ENCODE measurements around the gene KBTBD8. TPM values are rescaled to one million over a fixed set of nuclear protein-coding genes. Genes with fewer than 3 reads are reported as not detected.

KBTBD8 gene
- total and polyA plus RNA-seq, 9 of the 15 experiments (the other 6 are each of a cell fraction or from before 2014, with no cell fraction given), result 2.7 to 9.1 (median 5.6) TPM

DNA sequence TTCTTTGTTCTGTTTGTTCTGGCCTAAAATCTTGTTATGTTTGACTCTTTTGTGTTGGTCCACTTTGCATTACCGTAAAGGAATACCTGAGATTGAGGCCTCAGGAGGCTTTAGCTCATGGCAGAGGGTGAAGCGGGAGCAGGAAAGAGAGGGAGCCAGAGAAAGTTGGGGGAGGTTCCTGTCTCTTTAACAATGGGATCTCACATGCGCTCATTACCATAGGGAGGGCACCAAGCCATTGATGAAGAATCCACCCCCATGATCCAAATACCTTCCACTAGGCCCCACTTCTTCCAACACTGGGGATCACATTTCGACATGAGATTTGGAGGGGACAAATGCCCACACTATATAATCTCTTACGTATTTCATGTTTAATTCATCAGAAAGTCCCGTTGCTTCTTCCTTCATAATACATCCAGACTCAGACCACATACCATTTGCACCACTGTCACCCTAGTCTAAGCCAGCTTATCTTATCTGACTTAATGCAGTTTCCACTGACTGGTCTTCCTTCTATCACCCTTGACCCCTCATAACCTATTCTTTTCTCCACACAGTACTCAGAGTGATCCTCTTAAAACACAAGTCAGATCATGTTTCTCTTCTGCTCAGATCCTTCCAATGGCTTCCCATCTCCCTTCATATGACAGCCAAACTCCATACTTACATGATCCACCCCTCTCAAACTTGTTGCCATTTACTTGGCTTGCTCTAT lies 13.5 kb downstream of the KBTBD8 start (continued):
- no peak for TF ChIP-seq RAD51 (IDR thresholded peaks at IDR 0.05; ENCODE audit: borderline replicate concordance, low read depth)
- TF ChIP-seq RREB1 (CRISPR knock-in tag; IDR thresholded peaks at IDR 0.05), result no peak
- no peak for TF ChIP-seq KHSRP (IDR thresholded peaks at IDR 0.05)
- TF ChIP-seq SRSF7 (optimal IDR thresholded peaks at IDR 0.05; ENCODE audit: low read depth, low read length), result no peak
- TF ChIP-seq ZFP91 (CRISPR knock-in tag; IDR thresholded peaks at IDR 0.05), result 0 out of 2 replicates have a peak, but pooled peaks have one; percentile 46
- TF ChIP-seq TEAD2 (tag; IDR thresholded peaks at IDR 0.05), result no peak
- no peak for TF ChIP-seq BDP1 (IDR thresholded peaks at IDR 0.05; ENCODE audit: insufficient read depth, insufficient read length)
- TF ChIP-seq SAP30 (IDR thresholded peaks at IDR 0.05; ENCODE audit: borderline replicate concordance, insufficient read depth, low read depth, low read length, poor library complexity, severe bottlenecking), result no peak
- no peak for TF ChIP-seq E2F5 (CRISPR knock-in tag; IDR thresholded peaks at IDR 0.05)
- TF ChIP-seq ZKSCAN8 (CRISPR knock-in tag; IDR thresholded peaks at IDR 0.05), result no peak
- no peak for TF ChIP-seq PREB (CRISPR knock-in tag; IDR thresholded peaks at IDR 0.05)
- no peak for TF ChIP-seq PHF8 (IDR thresholded peaks at IDR 0.05; ENCODE audit: borderline replicate concordance, low read length)
- no peak for TF ChIP-seq ZNF143 (CRISPR knock-in tag; IDR thresholded peaks at IDR 0.05)
- peak in 1 of 2 experiments; percentile 45; a peak in 2 of 4 replicates for TF ChIP-seq TRIM24 (IDR thresholded peaks at IDR 0.05)
- no peak for TF ChIP-seq CEBPG (CRISPR knock-in tag; IDR thresholded peaks at IDR 0.05)
- TF ChIP-seq CEBPG (tag; conservative IDR thresholded peaks at IDR 0.05 in 1 of 2, IDR thresholded peaks at IDR 0.05 in 1 of 2), result no peak
- TF ChIP-seq RBBP5 (IDR thresholded peaks at IDR 0.05; ENCODE audit: borderline replicate concordance, insufficient read depth, low read length, poor library complexity, severe bottlenecking), result no peak
- no peak for TF ChIP-seq PRMT5 (CRISPR knock-in tag; IDR thresholded peaks at IDR 0.05)
- TF ChIP-seq POLR2A (conservative IDR thresholded peaks at IDR 0.05), result no peak
